ENCODE measurements around the gene GNA14. TPM values are rescaled to one million over a fixed set of nuclear protein-coding genes. Genes with fewer than 3 reads are reported as not detected.
"Not testable (repeated sequence)": the region's sequence is repeated elsewhere in the genome, so short reads cannot be mapped to it uniquely, and the experiment has no call there.

GNA14 gene
- total RNA-seq (2014; rRNA removed; shearing (Covaris generic); ENCODE audit: low replicate concordance), result not detected in 2 replicates

- H3K36me3 ChIP-seq, result no peaks in the 10 kb centered on the region
- H3K27me3 ChIP-seq, result no peaks in the 10 kb centered on the region
- DNase-seq, result no peak
- H3K4me3 ChIP-seq, result no peak within 1 kb of the TSS
- H3K9me3 ChIP-seq, result no peaks in the 10 kb centered on the region
Observed at GRCh38 chr9:77648234-77649108, at the start of gene GNA14. TSS of gene GNA14 (minus strand) at chr9:77648322. CDS start at chr9:77647793, 529 bp downstream.

- no peaks in the 10 kb centered on the region for H3K27me3 ChIP-seq
- H3K9me3 ChIP-seq, result no peaks in the 10 kb centered on the region
- DNase-seq, result no peak
- no peaks in the 10 kb centered on the region for H3K36me3 ChIP-seq
- H3K4me3 ChIP-seq, result no peak overlapping the region
Observed at GRCh38 chr9:77697238-77697984, 49.3 kb upstream of the GNA14 start.

- DNase-seq, H3K9me3 ChIP-seq, H3K4me3 ChIP-seq, H3K36me3 ChIP-seq, H3K27me3 ChIP-seq: not testable (repeated sequence)
Observed at GRCh38 chr9:77690723-77691122, 42.6 kb upstream of the GNA14 start.

GRCh38 chr9:77690119-77690518 is 42.0 kb upstream of the GNA14 start:
- not testable (repeated sequence) for H3K36me3 ChIP-seq, DNase-seq, H3K9me3 ChIP-seq, H3K4me3 ChIP-seq, H3K27me3 ChIP-seq

DNA sequence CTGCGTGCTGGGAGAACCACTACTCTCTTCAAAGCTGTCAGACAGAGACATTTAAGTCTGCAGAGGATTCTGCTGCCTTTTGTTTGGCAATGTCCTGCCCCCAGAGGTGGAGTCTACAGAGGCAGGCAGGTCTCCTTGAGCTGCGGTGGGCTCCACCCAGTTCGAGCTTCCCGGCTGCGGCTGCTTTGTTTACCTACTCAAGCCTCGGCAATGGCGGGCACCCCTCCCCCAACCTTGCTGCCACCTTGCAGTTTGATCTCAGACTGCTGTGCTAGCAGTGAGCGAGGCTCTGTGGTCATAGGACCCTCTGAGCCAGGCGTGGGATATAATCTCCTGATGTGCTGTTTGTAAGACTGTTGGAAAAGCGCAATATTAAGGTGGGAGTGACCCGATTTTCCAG is 39.6 kb upstream of the GNA14 start:
- not testable (repeated sequence) for DNase-seq, H3K27me3 ChIP-seq, H3K9me3 ChIP-seq, H3K36me3 ChIP-seq, H3K4me3 ChIP-seq

DNA sequence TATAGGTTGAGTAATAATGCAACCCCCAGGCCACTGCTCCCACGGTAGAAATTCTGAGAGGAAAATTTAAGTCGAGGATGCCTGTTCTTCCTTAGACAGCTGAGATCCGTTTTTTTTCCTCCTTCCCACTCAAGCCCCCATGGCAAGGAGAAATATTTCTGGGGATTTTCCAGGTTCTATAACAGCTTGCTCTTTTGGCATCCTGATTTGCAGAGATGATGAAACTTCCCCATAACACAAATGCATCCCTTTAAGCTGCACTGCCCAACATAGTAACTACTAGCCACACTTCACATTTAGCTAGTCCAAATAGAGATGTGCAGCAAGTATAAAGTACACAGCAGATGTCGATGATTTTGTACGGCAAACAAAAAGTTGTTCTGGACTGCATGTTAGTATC is 32.5 kb upstream of the GNA14 start:
- no peaks in the 10 kb centered on the region for H3K36me3 ChIP-seq
- H3K4me3 ChIP-seq, result no peak overlapping the region
- DNase-seq, result no peak
- H3K27me3 ChIP-seq, result no peaks in the 10 kb centered on the region
- H3K9me3 ChIP-seq, result no peaks in the 10 kb centered on the region

DNA sequence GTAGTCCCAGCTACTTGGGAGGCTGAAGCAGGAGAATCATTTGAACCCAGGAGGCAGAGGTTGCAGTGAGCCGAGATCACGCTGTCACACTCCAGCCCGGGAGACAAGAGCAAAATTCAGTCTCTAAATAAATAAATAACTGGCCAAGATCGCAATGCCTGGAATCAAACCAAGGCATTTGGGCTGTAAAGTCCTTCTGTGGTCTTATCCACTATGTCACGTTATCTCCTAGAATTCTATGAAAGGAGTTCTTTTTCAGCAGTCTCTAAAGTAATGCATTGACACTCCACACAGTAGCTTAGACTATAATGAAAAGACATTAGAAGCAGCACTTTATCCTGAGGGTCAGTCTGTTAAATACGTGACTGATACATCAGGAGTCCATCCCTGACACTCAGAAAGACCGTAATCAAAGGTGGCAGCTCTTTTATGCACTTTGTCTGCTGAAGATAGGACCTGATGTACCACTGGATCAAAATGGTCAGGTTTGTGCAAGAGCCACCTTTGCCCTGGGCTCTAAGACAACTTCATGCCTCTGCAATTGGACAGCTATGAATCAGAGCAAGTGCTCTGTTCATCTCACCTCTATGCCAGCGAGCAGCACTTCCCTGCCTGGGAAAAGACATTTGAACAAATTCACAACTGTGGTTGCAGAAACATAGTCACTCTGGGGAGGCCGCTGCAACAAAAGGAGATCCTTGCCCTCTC is 31.7 kb upstream of the GNA14 start:
- Histone ChIP-seq H3K4me3 (no peak overlapping the region), H3K36me3 (no peaks in the 10 kb centered on the region), H3K27me3 (no peaks in the 10 kb centered on the region), H3K9me3 (no peaks in the 10 kb centered on the region)
- no peak for DNase-seq

DNA sequence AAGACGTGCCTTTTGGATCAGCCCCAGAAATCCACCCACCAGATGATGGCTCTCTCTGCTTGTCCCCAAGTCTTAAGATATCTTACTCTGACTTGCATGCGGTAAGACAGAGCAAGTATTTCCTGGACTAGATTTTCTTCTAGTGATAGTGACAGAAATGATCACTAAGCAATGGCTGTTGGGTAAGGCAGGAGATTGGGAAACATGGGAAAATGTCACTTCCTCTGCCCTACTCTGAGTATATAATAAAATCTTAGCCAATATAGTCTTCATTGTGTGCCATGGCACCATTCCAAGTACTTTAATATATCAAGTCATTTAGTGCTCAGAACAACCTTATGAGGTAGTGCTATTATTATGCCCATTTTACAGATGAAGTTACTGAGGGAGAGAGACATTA is 31.0 kb upstream of the GNA14 start:
- no peak for DNase-seq

DNA sequence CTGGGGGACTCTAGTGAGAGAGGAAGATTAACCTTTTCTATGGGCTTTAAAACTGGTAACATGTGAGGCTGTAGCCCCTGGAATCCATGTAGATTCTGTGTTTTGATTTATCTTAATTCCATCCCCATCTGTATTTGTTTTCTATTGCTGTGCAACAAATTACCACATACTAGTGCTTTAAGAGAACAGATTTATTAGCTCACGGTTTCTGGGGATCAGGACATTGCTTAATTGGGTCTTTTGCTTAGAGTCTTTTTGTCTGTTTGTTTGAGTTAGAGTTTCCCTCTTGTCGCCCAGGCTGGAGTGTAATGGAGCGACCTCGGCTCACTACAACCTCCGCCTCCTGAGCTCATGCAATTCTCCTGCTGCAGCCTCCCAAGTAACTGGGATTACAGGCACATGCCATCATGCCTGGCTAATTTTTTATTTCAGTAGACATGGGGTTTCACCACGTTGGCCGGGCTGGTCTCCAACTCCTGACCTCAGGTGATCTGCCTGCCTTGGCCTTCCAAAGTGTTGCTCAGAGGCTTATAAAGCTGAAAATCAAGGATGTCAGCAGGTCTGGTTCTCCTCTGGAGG is 29.9 kb upstream of the GNA14 start:
- Histone ChIP-seq H3K9me3 (no peaks in the 10 kb centered on the region), H3K27me3 (no peaks in the 10 kb centered on the region), H3K4me3 (no peak overlapping the region), H3K36me3 (no peaks in the 10 kb centered on the region)
- no peak for DNase-seq

More for the DNA sequence above, 31.0 kb upstream of the GNA14 start:
- no peak overlapping the region for H3K4me3 ChIP-seq
- no peaks in the 10 kb centered on the region for H3K36me3 ChIP-seq
- H3K27me3 ChIP-seq, result no peaks in the 10 kb centered on the region
- no peaks in the 10 kb centered on the region for H3K9me3 ChIP-seq

DNA sequence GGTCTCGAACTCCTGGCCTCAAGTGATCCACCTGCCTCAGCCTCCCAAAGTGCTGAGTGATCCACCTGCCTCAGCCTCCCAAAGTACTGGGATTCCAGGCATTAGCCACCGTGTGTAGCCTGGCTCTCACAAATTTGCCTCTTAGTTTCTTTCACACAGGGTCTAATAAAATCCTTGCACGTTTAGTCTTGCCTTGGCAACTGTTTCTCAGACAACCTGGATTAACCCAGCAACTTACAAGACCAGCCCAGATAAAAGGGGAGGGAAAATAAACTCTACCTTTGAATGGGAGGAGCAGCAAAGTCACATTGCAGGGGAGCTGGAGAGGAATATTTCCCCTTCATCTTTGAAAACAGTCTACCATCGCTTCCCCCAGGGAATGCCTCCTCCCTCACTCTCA is 29.3 kb upstream of the GNA14 start:
- Histone ChIP-seq H3K36me3 (no peaks in the 10 kb centered on the region), H3K9me3 (no peaks in the 10 kb centered on the region), H3K27me3 (no peaks in the 10 kb centered on the region), H3K4me3 (no peak overlapping the region)
- no peak for DNase-seq

DNA sequence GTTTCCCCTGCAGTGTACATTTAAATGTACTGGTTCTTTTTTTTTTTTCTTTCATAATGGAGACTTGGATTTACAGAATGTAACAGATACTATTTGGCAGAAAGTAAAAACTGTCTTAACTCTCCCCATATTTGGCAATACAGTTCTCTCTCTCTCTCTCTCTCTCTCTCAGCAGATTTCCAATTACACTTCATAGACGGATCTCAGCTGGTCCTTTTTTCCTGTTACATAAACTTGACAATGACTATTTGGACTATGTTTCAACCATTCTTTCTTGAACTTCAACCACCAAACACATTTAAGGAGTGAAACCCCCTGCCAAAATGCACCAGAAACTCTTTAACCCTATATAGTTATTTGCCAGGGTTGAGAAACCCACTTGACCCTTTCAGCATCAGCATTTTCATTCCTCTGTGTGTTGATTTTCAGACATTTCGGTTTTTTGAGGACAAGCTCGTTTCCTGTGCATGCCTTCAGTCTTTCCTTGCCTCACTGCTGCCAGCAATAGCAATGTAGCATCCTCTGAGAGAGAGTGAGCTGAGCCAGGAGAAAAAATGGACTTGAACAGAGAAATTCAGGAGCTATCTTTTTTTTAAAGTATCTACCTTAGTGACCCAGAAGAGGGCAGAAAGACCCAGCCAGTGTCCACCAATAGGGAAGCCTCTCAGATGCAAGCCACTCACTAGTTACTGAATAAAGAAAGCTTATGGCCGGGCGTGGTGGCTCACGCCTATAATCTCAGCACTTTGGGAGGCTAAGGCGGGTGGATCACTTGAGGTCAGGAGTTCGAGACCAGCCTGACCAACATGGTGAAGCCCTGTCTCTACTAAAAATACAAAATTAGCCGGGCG is 26.0 kb upstream of the GNA14 start:
- H3K27me3 ChIP-seq, result no peaks in the 10 kb centered on the region
- no peaks in the 10 kb centered on the region for H3K36me3 ChIP-seq
- H3K9me3 ChIP-seq, result no peaks in the 10 kb centered on the region
- DNase-seq, result no peak
- no peak overlapping the region for H3K4me3 ChIP-seq

GRCh38 chr9:77672183-77672582 is 24.1 kb upstream of the GNA14 start:
- Histone ChIP-seq H3K36me3 (no peaks in the 10 kb centered on the region), H3K9me3 (no peaks in the 10 kb centered on the region), H3K27me3 (no peaks in the 10 kb centered on the region), H3K4me3 (no peak overlapping the region)
- no peak for DNase-seq

- H3K9me3 ChIP-seq, result no peaks in the 10 kb centered on the region
- no peak for DNase-seq
- no peaks in the 10 kb centered on the region for H3K27me3 ChIP-seq
- no peak overlapping the region for H3K4me3 ChIP-seq
- H3K36me3 ChIP-seq, result no peaks in the 10 kb centered on the region
Observed at GRCh38 chr9:77667151-77667550, 19.0 kb upstream of the GNA14 start.

DNA sequence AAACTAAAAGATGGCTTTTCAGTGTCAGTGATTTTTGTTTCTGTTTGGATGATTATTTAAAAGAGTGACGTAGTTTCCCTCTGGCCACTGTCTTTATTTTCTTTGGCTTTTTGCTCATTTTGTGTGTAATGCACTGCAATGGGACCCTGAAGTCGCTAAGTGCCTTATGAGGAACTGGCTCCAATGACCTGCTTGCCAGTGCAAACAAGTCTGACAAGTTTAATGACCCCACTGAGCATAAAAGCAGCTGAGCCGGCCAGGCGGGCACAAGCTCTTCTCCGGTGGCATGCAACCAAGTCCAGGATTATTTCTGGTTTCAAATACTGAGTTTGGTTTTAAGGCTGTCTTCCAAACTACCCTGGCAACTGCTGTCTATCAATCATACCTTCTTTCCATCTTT is 15.6 kb upstream of the GNA14 start:
- no peaks in the 10 kb centered on the region for H3K27me3 ChIP-seq
- H3K36me3 ChIP-seq, result no peaks in the 10 kb centered on the region
- H3K4me3 ChIP-seq, result no peak overlapping the region
- no peaks in the 10 kb centered on the region for H3K9me3 ChIP-seq
- DNase-seq, result peak; percentile 60

DNA sequence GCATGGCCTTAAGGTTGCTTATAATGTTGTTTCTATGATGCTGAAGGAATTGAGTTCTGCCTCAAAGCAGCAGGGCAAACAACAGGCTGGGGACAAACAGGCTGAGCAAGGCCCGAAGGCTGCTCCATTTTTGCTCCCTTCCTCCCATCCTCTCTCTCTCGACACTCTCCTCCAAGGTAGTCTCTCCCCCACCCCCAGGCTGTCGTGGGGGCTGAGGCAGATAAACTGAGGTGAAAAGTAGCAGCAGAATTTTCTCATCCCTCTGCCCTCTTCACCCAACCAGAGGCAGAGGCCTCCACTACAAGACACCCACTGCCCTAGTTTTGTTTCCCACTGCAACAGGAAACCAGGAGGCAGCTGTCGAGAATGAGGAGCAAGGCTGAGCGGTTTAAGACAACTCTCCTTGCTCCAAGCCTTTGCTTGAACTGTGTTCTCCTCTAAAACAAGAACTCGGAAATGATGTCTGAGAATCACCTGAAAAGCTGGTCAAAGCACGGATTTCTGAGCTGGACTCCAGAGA is 13.5 kb upstream of the GNA14 start:
- Histone ChIP-seq H3K4me3 (no peak overlapping the region), H3K9me3 (no peaks in the 10 kb centered on the region), H3K27me3 (no peaks in the 10 kb centered on the region), H3K36me3 (no peaks in the 10 kb centered on the region)
- DNase-seq, result no peak

GRCh38 chr9:77659926-77660325 is 11.8 kb upstream of the GNA14 start:
- H3K36me3 ChIP-seq, result no peaks in the 10 kb centered on the region
- no peaks in the 10 kb centered on the region for H3K9me3 ChIP-seq
- no peak for DNase-seq
- no peaks in the 10 kb centered on the region for H3K27me3 ChIP-seq
- H3K4me3 ChIP-seq, result no peak overlapping the region

Measured in MG63 (cell line).